Liver (tissue), 9 donors: ENCODE results near the gene PRR30. TPM values are rescaled to one million over a fixed set of nuclear protein-coding genes. Genes with fewer than 3 reads are reported as not detected.

Experiments used
- DNase-seq: peaks from one replicate; pipeline ENCODE4 v3.0.0-alpha.2; 2017; ENCODE audit warnings: low spot score
- H3K27ac ChIP-seq, 2 donors: one replicate each; pipeline ENCODE4 v1.7.0; 2013; ENCODE audit warnings: inconsistent platforms in 2 of 2, low read length in 2 of 2, control low read depth in 1 of 2, low read depth in 1 of 2, mild to moderate bottlenecking in 1 of 2
- H3K27me3 ChIP-seq, 4 donors: one replicate each; pipeline versions ENCODE4 v1.6.1 to v1.7.0; 2013; ENCODE audit warnings: low read length in 3 of 4, inconsistent platforms in 1 of 4, mild to moderate bottlenecking in 1 of 4, moderate library complexity in 1 of 4; ENCODE audit not compliant: control insufficient read depth in 4 of 4, insufficient read depth in 4 of 4
- H3K36me3 ChIP-seq, 4 donors: one replicate each; pipeline versions ENCODE4 v1.6.1 to v1.7.0; 2013; ENCODE audit warnings: low read length in 3 of 4, mild to moderate bottlenecking in 3 of 4, low read depth in 1 of 4, moderate library complexity in 1 of 4; ENCODE audit not compliant: control insufficient read depth in 4 of 4, insufficient read depth in 3 of 4
- H3K4me1 ChIP-seq, 4 donors: one replicate each; pipeline versions ENCODE4 v1.6.1 to v1.7.0; 2013; ENCODE audit warnings: low read length in 3 of 4, mild to moderate bottlenecking in 3 of 4, moderate library complexity in 1 of 4; ENCODE audit not compliant: control insufficient read depth in 4 of 4, insufficient read depth in 4 of 4
- H3K4me3 ChIP-seq, 3 donors: one replicate each; pipeline versions ENCODE4 v1.6.1 to v1.7.0; 2013; ENCODE audit warnings: low read length in 3 of 3, control low read depth in 1 of 3, low read depth in 1 of 3, mild to moderate bottlenecking in 1 of 3
- H3K9ac ChIP-seq, 2 donors: one replicate each; pipeline ENCODE4 v1.7.0; 2013; ENCODE audit warnings: low read length in 2 of 2, mild to moderate bottlenecking in 2 of 2, moderate library complexity in 2 of 2, control low read depth in 1 of 2, low read depth in 1 of 2
- H3K9me3 ChIP-seq, 4 donors: one replicate each; pipeline versions ENCODE4 v1.6.1 to v1.7.0; 2013; ENCODE audit warnings: low read length in 3 of 4; ENCODE audit not compliant: control insufficient read depth in 4 of 4
- EGR1 ChIP-seq, 2 donors: IDR thresholded peaks; 2 replicates each; pipeline ENCODE4 v1.6.1; 2016 to 2018; ENCODE audit warnings: antibody characterized with exemption in 2 of 2, low read depth in 2 of 2
- FOXA1 ChIP-seq: IDR thresholded peaks from 2 replicates; pipeline ENCODE4 v1.6.1; 2016; ENCODE audit warnings: antibody characterized with exemption
- FOXA2 ChIP-seq: IDR thresholded peaks from 2 replicates; pipeline ENCODE4 v1.6.1; 2016; ENCODE audit warnings: antibody characterized with exemption
- GABPA ChIP-seq, 2 donors: IDR thresholded peaks in 1 of 2; conservative IDR thresholded peaks in 1 of 2; 2 replicates each; pipeline ENCODE4 v1.6.1; 2016; ENCODE audit warnings: antibody characterized with exemption in 2 of 2, mild to moderate bottlenecking in 1 of 2, moderate library complexity in 1 of 2
- HNF4A ChIP-seq, 2 donors: conservative IDR thresholded peaks; 2 replicates each; pipeline ENCODE4 v1.6.1; 2016; ENCODE audit warnings: antibody characterized with exemption in 2 of 2, mild to moderate bottlenecking in 2 of 2
- HNF4G ChIP-seq: IDR thresholded peaks from 2 replicates; pipeline ENCODE4 v1.6.1; 2016; ENCODE audit warnings: antibody characterized with exemption
- JUND ChIP-seq, 2 donors: IDR thresholded peaks; 2 replicates each; pipeline ENCODE4 v1.6.1; 2016; ENCODE audit warnings: antibody characterized with exemption in 2 of 2
- NR2F2 ChIP-seq: IDR thresholded peaks from 2 replicates; pipeline ENCODE4 v1.6.1; 2016; ENCODE audit warnings: antibody characterized with exemption
- RAD21 ChIP-seq, 2 donors: IDR thresholded peaks; 2 replicates each; pipeline ENCODE4 v1.6.1; 2016; ENCODE audit warnings: antibody characterized with exemption in 2 of 2, mild to moderate bottlenecking in 2 of 2
- REST ChIP-seq: IDR thresholded peaks from 2 replicates; pipeline ENCODE4 v1.6.1; 2016; ENCODE audit warnings: antibody characterized with exemption, mild to moderate bottlenecking
- RXRA ChIP-seq, 2 donors: IDR thresholded peaks; 2 replicates each; pipeline ENCODE4 v1.6.1; 2017 to 2018; ENCODE audit warnings: antibody characterized with exemption in 2 of 2, mild to moderate bottlenecking in 1 of 2
- SP1 ChIP-seq: IDR thresholded peaks from 2 replicates; pipeline ENCODE4 v1.6.1; 2018; ENCODE audit warnings: antibody characterized with exemption, mild to moderate bottlenecking
- TAF1 ChIP-seq: conservative IDR thresholded peaks from 2 replicates; pipeline ENCODE4 v1.6.1; 2016; ENCODE audit warnings: antibody characterized with exemption, mild to moderate bottlenecking
- YY1 ChIP-seq: IDR thresholded peaks from 2 replicates; pipeline ENCODE4 v1.6.1; 2016; ENCODE audit warnings: antibody characterized with exemption, mild to moderate bottlenecking
- ZBTB33 ChIP-seq: IDR thresholded peaks from 2 replicates; pipeline ENCODE4 v1.6.1; 2016; ENCODE audit warnings: antibody characterized with exemption
- WGBS: extraction: QIAGEN DNeasy Blood & Tissue Kit; methylation state at CpG from one replicate; pipeline ENCODE4 v1.1.7; 2013; 5-methylcytosine and 5-hydroxymethylcytosine counted together
- polyA plus RNA-seq, 2 donors: library from polyadenylated mRNA; stranded (reverse) in 1 of 2; unstranded in 1 of 2; fragments of 200-250 nt in 1 of 2; fragments of >200 nt in 1 of 2; fragmentation: Nextera tagmentation in 1 of 2; extraction: Ambion mirVana in 1 of 2; gene quantifications; one replicate each; pipeline versions ENCODE4 v1.2.1 to v1.2.3, GENCODE V29; 2013 to 2015
- total RNA-seq, 2 donors: library from RNA; depleted of rRNA; stranded (reverse); fragments of >200 nt; gene quantifications; one replicate each; pipeline ENCODE4 v1.2.3, GENCODE V29; 2014
- TF ChIP-seq, protein P1 (sequence below): fragments of 150-350 bp; IDR thresholded peaks from 2 replicates; pipeline ENCODE4 v1.5.1; 2017; ENCODE audit warnings: improper control_type of control experiment, low read depth, low read length; ENCODE audit not compliant: missing input control
- TF ChIP-seq, protein P2 (sequence below): IDR thresholded peaks from 2 replicates; pipeline ENCODE4 v1.6.1; 2016; ENCODE audit warnings: antibody characterized with exemption
- TF ChIP-seq, protein P3 (sequence below): IDR thresholded peaks from 2 replicates; pipeline ENCODE4 v1.6.1; 2016; ENCODE audit warnings: antibody characterized with exemption
- donor health status: healthy.
- donor health status: healthy.
- donor health status: healthy.
- donor health status: healthy.
- donor health status: healthy.

PRR30 gene
- total and polyA plus RNA-seq, 4 donors = not detected

GRCh38 chr2:27131429-27131828 is 7.8 kb downstream of the PRR30 start:
- 93% methylated on average over 11 of the region's 11 CpGs for WGBS
- DNase-seq = no peak
- Histone ChIP-seq H3K27ac (no peak overlapping the region), H3K9me3 (no peaks in the 10 kb centered on the region), H3K9ac (no peak overlapping the region), H3K4me1 (peaks cover 3 to 15% (median 11%) of the 10 kb centered on the region in 4 donors), H3K36me3 (peaks cover 13 to 32% (median 24%) of the 10 kb centered on the region in 4 donors), H3K4me3 (no peak overlapping the region), H3K27me3 (no peaks in the 10 kb centered on the region)
- TF ChIP-seq GABPA (IDR thresholded peaks at IDR 0.05 in 1 of 2, conservative IDR thresholded peaks at IDR 0.05 in 1 of 2) (no peak), FOXA2 (no peak), TAF1 (no peak), RAD21 (IDR thresholded peaks at IDR 0.05) (no peak), FOXA1 (no peak)
- TF ChIP-seq, protein P1, sequence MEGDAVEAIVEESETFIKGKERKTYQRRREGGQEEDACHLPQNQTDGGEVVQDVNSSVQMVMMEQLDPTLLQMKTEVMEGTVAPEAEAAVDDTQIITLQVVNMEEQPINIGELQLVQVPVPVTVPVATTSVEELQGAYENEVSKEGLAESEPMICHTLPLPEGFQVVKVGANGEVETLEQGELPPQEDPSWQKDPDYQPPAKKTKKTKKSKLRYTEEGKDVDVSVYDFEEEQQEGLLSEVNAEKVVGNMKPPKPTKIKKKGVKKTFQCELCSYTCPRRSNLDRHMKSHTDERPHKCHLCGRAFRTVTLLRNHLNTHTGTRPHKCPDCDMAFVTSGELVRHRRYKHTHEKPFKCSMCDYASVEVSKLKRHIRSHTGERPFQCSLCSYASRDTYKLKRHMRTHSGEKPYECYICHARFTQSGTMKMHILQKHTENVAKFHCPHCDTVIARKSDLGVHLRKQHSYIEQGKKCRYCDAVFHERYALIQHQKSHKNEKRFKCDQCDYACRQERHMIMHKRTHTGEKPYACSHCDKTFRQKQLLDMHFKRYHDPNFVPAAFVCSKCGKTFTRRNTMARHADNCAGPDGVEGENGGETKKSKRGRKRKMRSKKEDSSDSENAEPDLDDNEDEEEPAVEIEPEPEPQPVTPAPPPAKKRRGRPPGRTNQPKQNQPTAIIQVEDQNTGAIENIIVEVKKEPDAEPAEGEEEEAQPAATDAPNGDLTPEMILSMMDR = no peak
- TF ChIP-seq, protein P2, sequence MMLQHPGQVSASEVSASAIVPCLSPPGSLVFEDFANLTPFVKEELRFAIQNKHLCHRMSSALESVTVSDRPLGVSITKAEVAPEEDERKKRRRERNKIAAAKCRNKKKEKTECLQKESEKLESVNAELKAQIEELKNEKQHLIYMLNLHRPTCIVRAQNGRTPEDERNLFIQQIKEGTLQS = no peak

GRCh38 chr2:27130396-27130795 is 8.8 kb downstream of the PRR30 start:
- Histone ChIP-seq H3K9ac (no peak overlapping the region), H3K4me1 (peaks cover 3 to 22% (median 17%) of the 10 kb centered on the region in 4 donors), H3K27ac (no peak overlapping the region), H3K9me3 (no peaks in the 10 kb centered on the region), H3K27me3 (no peaks in the 10 kb centered on the region), H3K4me3 (no peak overlapping the region), H3K36me3 (peaks cover 13 to 32% (median 24%) of the 10 kb centered on the region in 4 donors)
- no peak for DNase-seq
- TF ChIP-seq GABPA (IDR thresholded peaks at IDR 0.05 in 1 of 2, conservative IDR thresholded peaks at IDR 0.05 in 1 of 2) (no peak), SP1 (no peak), RXRA (IDR thresholded peaks at IDR 0.05) (no peak), ZBTB33 (no peak), HNF4A (conservative IDR thresholded peaks at IDR 0.05) (no peak), TAF1 (no peak), NR2F2 (no peak), REST (no peak), YY1 (no peak), FOXA1 (no peak), JUND (IDR thresholded peaks at IDR 0.05) (no peak), HNF4G (no peak), FOXA2 (no peak), EGR1 (IDR thresholded peaks at IDR 0.05; ENCODE audit: low read depth in 2 of 2) (no peak), RAD21 (IDR thresholded peaks at IDR 0.05) (no peak)
- TF ChIP-seq, protein P2 = no peak
- TF ChIP-seq, protein P3, sequence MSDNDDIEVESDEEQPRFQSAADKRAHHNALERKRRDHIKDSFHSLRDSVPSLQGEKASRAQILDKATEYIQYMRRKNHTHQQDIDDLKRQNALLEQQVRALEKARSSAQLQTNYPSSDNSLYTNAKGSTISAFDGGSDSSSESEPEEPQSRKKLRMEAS = no peak
- TF ChIP-seq, protein P1 = no peak
- WGBS = 97% methylated on average over 10 of the region's 10 CpGs
